Stimulated activated CD8-positive, alpha-beta memory T cell treated with anti-CD3 and anti-CD28 coated beads, Interleukin-4, amount 100 ng/mL, for 1 hour (primary cell): ENCODE measurements around the gene AIFM3.

Experiments used
- DNase-seq, 2 donors: peaks; one replicate each; pipeline ENCODE4 v3.0.0-alpha.2; 2020; ENCODE audit warnings: low read depth in 2 of 2, low spot score in 1 of 2

Gene AIFM3

GRCh38 chr22:20975541-20976290 lies 8.7 kb downstream of the AIFM3 start:
- DNase-seq: no peak

GRCh38 chr22:20976291-20976877 lies 9.3 kb downstream of the AIFM3 start:
- DNase-seq: no peak

DNA sequence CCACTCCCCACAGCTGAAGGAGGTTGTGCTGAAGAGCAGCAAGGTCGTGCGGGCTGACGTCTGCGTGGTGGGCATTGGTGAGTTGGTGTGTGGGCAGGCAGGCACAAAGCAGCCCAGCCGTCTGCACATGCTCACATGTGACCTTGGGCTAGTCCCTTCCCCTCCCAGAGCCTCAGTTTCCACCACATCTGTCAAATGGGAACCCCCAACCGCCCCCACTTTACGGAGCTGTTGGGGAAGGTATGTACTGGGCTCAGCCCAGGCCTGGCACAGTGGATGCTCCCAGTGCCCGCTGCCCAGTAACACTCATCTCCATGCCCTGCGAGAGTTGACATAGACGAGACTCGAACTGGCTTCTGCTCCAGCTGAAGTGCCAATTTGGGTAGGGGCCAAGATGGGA lies 10.0 kb downstream of the AIFM3 start:
- no peak for DNase-seq

DNA sequence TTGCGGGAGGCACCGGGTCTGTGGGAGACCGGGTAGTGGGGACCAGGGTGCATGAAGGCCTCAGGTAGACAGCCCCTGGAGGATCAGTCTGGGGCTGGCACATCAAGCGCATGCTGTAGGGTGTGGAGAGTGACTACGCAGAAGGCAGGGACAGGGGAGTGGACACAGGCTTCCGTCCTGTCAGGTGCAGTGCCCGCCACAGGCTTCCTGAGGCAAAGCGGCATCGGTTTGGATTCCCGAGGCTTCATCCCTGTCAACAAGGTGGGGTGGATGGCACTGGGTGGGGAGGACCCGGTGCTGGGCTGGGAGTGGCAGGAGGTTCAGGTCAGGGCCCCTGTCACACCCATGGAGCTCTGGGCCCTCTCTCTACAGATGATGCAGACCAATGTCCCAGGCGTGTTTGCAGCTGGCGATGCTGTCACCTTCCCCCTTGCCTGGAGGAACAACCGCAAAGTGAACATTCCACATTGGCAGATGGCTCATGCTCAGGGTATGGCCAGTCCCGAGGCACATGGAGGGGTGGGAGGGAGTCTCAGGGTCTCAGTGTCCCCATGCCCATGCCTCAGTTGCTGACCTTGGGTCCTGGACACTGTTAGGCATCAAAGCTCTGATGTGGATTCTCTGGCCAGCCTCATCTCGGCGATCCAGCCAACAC lies 10.6 kb downstream of the AIFM3 start:
- DNase-seq: no peak

- DNase-seq: no peak
These were observed 11.4 kb downstream of the AIFM3 start for GRCh38 chr22:20978419-20978818.

GRCh38 chr22:20979243-20979809 lies 12.3 kb downstream of the AIFM3 start:
- peak in 1 of 2 donors; percentile 26 for DNase-seq

- DNase-seq: no peak
These were observed 12.9 kb downstream of the AIFM3 start for GRCh38 chr22:20979940-20980453.

DNA sequence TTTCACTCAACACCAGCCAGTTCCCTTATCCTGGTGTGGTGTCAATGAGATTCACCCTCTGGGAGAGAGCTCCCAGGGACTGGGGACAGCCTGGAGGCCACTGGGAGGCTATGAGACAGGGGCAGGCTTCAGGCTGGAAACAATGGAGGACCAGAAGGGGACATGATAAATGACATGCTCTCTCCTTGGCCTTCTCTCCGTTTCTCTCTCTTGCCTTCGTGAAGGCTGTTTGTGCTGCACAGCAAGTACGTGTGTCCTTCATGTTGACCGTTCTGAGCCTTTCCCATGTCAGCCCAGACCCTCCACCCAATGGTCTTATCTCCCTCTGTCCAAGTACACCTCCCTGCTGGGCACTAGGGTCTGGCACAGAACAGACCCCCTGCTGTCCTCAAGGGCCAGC lies 13.5 kb downstream of the AIFM3 start:
- DNase-seq: no peak

GRCh38 chr22:20980938-20981722 lies 14.1 kb downstream of the AIFM3 start:
- DNase-seq: no peak

- peak in 1 of 2 donors; percentile 48 for DNase-seq
These were observed 14.9 kb downstream of the AIFM3 start, which contains the start of gene LZTR1 for GRCh38 chr22:20981787-20982562. TSS of gene LZTR1 (plus strand) at chr22:20982297. CDS start at chr22:20982372, 75 bp downstream.

GRCh38 chr22:20982563-20982882 lies 15.5 kb downstream of the AIFM3 start:
- no peak for DNase-seq

- no peak for DNase-seq
These were observed 16.2 kb downstream of the AIFM3 start for GRCh38 chr22:20983081-20983771.

DNA sequence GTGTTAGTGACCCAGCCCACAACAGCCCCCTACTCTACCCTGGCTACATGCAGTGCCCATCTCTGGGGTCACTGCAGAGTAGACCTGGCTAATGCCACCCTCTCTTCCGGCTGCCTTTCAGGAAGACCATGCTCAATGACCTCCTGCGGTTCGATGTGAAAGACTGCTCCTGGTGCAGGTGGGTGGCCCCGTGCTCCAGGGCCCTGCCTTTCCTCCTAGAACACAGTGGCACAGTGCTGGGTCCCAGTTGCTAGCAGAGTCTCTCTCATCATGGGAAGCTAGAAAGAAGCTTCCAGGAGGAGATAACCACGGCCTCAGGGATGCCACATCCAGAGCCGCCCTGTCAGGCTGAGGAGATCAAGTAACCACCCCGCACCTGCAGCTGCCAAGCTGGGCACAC lies 18.7 kb downstream of the AIFM3 start:
- no peak for DNase-seq

- DNase-seq: no peak
These were observed 19.3 kb downstream of the AIFM3 start for GRCh38 chr22:20986365-20986764.

GRCh38 chr22:20987375-20987774 lies 20.3 kb downstream of the AIFM3 start:
- no peak for DNase-seq

GRCh38 chr22:20988573-20989322 lies 21.7 kb downstream of the AIFM3 start:
- DNase-seq: no peak

GRCh38 chr22:20989323-20990138 lies 22.5 kb downstream of the AIFM3 start:
- no peak for DNase-seq
